GM19328 (cell line): ENCODE data around the gene CREB5.
"Not testable (repeated sequence)": the region's sequence is repeated elsewhere in the genome, so short reads cannot be mapped to it uniquely, and the experiment has no call there.

Experiments used
- ATAC-seq: cut with Tn5 transposase; IDR thresholded peaks from one replicate; pipeline ENCODE4 v1.9.1; 2021; ENCODE audit warnings: mild to moderate bottlenecking, moderate library complexity; ENCODE audit not compliant: unreplicated experiment

The CREB5 gene

DNA sequence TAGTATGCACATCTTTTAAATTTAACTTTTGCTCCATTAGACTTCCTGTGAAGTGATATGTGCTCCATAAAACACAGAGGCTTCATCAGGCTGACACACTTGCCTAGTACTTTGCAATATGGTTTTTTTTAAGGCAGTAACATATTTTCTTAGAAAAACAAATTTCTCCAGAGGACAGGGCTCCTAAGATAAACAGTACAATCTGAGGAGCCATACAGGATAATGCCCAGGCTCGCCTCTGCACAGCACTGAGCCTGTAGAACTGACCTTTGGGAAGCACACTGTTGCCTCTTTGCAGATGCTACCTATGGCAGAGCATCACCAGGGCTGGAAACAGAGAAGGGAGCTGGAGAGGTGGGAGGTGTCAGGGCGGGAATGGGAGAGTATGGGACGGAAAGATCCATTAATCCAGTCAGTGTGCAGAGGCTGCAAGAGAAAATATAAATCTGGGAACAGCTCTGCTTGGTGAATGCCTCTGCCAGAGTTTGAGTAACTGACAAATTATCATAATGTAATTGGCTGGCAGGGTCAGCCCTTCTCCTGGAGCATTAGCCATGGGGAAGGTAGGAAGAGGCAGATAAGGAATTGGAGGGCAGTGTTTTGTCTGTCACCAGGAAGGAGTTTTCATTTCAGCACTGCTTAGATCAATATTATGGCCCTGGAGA is 132.3 kb downstream of the CREB5 start:
- no peak for ATAC-seq

DNA sequence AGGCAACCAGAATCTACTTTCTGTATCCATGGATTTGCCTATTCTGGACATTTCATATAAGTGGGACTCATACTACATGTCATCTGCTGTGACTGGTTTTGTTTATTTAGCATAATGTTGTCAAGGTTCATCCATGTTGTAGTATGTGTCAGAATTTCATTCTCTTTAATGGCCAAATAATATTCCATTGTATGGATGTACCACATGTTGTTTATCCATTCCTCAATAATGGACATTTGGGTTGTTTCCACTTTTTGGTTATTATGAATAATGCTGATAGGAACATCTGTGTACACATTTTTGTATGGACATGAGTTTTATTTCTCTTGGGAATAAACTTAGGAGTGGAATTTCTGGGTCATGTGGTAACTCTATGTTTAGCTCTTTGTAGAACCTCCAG is 133.7 kb downstream of the CREB5 start:
- ATAC-seq, result no peak

DNA sequence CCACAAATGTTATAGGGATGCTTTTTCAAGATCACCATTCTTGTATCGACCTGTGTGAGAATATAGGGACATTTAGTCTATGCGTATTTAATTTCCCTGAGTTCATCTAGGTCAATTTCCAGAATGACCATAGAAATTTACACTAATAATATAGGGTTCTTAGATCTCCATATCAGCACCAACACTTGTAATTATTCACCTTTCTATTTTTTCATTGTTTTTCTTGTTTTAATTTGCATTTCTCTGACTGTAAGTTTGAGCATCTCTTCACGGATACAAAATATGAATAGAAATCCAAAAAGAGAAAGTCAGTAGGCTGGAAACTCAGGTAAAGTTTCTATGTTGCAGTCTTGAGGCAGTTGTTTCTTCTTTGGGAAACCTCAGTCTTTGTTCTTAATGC is 134.8 kb downstream of the CREB5 start:
- no peak for ATAC-seq

DNA sequence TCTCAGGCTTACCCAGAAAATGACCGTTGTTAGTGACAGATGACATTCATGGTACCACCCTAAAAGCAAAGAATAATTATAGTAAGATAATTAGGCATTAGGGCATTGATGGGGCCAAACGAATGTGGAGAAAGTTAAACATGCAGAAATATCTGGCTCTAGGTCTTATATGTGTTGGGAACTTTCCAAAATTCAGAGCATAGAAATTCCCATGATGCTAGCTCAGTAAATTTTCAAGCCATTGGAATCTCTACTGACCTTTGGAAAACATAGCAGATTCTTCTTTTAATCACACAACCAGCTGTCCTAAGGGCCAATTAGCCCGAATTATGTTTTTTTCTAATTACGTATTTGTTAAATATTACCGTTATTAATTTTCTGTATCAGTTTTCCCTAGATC is 136.1 kb downstream of the CREB5 start:
- no peak for ATAC-seq

DNA sequence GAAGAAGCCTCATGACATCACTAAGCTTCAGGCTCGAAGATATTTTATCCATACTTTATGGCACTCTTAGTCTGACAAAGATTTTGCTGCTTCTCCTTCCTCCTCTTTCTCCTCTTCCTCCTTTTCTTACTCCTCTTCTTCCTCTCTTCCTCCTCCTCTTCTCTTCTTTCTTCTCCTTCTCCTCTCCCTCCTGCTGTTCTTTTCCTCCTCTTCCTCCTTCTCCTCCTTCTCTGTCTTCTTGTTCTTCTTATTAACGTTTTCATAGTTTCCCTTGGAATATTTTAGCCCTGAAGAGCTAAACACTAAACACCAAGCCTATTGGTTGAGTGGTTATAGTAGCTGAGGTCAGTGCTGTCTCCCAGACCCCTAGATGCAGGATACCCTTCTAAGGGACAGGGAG is 137.7 kb downstream of the CREB5 start:
- ATAC-seq, result no peak

DNA sequence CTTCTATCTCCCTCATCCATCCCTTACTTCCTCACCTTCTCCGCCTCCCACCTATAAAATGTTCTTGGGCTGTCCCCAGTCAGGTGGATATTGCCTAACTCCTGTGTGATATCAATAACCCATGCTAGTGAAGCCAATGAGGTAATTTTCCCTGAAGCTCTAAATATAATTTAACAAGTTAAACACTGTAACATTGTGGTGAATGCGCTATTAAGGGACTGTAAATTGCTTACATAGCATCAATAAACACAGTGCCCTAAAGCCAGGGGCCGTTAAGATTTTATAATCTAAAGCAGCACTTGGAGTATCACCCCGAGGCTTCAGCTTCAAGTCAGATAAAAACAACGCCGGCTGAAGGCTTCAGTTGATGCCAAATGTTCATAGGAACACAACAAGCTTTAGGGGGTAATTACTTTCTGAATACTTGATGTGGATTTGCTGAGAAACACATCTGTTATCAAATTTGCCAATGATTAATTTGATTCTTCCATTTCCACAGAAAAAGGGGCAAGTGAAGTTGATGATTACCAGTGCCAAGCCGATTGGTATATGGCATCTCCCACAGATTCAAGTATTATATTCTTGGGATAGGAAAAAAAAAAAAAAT is 138.4 kb downstream of the CREB5 start:
- ATAC-seq, result no peak

DNA sequence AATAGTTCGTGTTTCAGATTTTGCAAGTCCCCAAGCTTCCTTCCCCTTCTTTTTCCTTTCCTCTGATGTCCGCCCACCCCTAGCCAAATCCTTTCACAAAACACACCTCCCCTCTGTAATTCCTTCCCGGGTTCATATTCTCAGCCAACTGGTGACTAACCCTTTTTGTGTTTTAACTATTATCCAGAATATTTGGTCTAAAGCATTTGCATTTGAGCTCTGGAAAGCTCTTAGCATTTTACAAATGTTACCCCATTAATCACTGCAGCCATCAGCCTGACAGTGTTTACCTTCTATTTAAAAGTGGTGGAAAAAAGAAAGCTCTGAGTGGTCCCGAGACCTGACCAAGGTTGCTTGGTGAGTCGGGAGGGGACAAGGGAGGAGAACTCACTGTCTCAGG is 139.0 kb downstream of the CREB5 start:
- ATAC-seq, result no peak

DNA sequence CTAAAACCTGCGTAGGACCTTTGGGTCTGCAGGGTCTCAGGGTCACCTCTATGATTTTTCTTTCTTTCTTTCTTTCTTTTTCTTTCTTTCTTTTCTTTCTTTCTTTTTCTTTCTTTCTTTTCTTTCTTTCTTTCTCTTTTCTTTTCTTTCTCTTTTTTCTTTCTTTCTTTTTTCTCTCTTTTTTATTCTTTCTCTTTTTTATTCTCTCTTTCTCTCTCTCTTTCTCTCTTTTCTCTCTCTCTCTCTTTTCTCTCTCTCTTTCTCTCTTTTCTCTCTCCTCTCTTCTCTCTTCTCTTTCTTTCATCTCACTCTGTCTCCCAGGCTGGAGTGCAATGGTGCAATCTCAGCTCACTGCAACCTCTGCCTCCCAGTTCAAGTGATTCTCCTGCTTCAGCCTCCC is 139.4 kb downstream of the CREB5 start:
- ATAC-seq, result not testable (repeated sequence)

DNA sequence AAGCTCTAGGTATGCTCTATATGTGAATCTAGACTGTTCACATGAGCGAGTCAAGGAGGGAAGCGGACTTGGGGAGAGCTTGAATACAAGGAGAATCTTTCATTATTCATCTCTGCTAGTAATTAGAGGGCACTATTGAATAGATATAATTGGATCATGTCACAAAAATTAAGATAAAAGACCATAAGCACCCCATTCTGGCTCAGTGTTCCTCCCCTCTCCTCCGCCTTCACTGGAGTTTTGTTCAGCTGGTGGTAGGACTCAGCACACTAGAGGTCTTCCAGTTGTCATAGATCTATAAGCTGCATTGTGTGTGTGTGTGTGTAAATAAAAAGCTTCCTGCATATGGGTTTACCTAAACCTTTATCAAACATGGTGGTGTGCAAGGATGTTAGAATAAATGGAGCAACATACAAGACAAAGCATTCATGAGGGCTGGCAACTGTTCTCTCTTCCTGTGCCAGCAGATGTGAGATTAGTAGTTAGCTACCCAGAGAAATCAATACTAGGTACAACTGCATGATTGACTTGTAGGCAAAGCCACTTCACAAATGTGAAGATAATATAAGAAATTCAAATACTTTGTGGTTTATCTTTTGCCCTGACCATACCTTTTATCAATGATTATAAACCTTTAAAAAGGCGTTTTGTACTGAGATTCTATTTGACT is 142.6 kb downstream of the CREB5 start:
- ATAC-seq, result no peak

DNA sequence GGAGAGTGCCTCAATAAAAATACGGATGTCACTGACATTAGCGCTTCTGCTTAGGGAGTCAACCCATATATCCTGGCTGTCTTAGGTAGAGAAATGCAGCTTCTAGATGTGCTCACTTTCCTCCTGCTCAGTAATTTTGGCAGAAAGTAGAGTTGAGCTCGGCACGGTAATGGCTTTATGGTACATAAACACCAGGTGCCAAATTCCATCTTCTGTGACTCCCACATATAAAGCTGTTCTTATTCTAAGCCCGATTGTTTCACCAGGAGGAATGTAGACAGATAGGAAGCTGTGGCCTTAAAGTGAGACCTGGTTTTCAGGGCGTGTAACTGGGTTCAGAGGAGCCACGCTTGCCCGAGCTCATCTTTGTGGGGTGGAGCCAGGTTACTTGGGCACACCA is 143.7 kb downstream of the CREB5 start:
- no peak for ATAC-seq

DNA sequence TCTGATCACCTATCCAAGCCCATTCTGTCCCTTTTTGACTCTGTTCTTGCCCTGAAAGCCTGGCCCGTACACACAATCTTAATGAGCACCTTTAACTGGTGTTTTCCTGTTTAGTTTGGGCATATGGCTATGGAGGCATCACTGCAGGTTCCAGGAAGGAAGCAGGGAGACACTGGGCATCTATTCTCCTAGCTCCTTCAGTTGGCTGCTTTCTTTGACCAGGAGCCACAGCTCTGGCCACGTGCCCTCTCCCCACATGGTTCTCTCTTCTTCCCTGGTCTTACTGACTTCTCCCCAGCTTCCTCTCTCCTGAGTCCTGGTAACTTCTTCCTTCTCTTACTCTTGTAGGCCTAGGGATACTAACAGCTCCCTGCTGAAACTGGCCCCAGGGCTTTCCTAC is 144.4 kb downstream of the CREB5 start:
- no peak for ATAC-seq

DNA sequence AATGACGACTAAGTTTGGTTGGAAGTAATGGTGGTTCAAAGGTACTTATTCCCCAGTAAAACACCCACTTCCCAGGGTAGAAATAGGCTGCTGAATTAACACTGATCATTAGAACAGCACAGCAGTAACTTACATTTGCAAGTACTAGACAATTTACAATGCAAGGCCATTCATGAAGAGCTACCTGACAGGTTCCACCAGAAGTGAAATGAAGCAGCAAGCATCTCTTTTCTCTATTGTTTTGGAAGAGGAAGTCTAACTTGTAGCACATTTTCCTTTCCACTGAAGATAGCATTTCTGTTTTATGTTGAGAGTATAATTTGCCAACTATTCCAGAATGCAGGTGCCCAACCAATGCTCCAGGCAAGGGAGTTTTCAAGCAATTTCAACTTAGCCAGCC is 145.9 kb downstream of the CREB5 start:
- ATAC-seq, result no peak

DNA sequence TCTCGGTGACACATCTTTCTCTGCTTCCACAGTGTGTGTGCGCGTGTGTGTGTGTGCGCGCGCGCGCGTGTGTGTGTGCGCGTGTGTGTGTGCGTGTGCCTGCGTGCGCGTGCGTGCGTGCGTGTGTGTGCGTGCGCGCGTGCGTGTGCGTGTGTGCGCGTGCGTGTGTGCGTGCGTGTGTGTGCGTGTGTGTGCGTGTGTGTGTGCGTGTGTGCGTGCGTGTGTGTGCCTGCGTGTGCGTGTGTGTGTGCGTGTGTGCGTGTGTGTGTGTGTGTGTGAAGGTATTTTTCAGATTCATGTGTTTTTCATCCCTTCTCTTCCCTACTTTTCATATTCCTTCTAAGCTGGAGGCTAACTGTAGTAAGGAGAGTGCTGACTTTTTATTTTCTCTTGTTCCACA is 148.4 kb downstream of the CREB5 start:
- no peak for ATAC-seq

DNA sequence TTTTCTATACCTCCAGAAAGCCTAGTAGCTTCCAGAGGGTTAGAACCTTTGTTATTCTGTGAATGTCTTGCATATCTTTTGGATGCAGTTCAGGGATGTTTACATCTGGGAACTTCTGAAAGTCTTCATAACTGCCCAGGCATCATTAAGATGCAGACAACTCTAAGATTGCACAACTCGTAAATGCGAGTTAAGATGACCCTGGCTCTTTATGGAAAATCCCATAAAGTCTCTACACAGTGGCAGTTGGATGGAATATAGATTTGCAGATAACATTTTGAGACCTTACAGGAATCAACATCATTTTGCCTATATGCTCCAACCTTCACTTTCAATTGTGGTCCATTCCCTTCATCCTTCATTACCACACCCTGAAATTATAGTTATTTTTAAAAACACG is 151.7 kb downstream of the CREB5 start:
- ATAC-seq, result no peak

DNA sequence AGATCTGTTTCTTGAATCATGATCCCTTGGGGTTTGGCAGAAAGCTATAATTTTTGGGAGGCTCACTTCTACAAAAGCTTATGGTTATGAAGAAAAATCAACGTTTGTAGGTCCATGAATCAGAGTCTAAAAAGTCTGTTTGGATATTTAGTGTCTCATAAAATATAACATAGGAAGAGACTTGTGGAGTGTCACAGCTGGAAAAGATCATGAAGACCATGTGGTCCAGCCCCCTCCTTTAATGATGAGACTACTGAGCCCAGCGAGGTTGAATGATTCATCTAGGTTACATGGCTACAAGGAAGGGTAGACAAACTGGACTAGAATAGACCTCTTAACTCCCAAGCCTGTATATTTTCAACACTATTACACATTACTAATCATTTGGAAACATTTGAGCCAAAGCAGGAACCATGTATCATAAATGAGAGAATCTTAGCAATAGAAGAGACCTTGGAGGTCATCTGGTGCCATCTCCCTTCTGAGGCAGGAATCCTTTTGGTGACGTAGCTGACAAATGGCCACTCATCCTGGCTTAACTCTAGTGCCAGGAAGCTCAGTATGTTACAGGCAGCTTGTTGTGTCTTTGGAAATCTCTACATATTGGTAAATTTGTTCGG is 152.5 kb downstream of the CREB5 start:
- ATAC-seq, result no peak

DNA sequence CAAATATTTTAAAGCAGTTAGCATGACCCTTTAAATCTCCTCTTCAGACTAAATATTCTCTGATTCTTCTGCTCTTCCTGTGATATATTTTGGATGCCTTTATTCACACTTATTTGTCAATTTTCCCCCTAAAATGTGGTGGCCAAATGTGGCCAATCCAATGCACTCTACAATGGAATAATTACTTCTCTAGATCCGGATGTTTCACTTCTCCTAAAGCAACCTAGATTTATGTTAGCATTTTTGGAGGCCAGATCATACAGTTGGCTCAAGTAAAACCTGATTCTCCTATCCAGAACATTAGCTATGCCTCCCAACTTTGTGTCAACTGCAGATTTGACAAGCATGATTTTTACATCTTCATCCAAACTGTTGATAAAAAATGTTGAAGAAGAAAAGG is 153.7 kb downstream of the CREB5 start:
- ATAC-seq, result no peak

DNA sequence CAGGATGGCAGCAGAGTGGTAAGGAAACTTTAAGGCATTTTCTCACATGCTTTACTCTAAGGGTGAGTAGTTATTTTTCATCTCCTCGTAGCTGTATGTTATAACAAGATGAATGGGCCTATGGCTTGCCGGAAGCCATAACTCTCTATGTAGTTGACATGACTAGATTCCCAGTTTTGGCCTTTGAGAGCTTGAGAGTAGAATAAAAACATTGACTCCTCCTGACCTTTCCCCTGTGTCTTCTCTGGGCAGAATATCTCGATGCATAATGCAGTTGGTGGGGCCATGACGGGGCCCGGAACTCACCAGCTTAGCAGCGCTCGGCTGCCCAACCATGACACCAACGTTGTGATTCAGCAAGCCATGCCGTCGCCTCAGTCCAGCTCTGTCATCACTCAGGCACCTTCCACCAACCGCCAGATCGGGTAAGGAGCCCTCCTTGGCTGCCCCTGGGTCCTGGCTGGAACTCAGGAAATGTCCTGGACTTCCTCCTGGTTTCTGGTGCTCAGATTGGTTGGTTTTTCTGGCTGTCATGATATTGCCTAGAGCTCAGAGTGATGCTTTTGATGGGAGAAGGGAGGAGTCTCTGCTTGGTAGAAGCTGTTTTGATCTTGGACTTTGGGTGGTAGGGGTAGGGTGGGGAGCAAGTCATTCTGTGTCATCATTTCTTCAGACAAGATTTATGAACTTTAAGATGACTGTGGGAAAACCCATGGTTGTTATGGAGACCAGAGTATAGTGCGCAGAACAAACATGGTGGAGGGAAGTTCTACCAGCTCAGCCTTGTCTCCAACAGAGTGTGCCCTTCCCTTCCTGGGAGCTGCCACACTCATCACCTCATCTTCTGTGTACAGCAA is 158.0 kb downstream of the CREB5 start:
- peak; percentile 69 for ATAC-seq

DNA sequence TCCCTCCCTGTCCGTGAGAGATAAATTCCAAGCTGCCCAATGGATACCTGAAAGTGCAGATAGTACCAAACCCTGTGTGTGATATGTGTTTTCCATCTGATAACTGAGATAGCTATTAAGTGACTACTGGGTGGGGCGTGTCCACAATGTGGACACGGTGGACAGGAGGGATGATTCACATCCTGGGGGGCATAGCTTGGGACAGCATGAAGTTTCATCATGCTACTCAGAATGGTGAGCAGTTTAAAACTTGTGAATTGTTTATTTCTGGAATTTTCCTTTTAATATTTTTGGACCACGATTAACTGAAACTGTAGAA is 158.6 kb downstream of the CREB5 start:
- no peak for ATAC-seq

DNA sequence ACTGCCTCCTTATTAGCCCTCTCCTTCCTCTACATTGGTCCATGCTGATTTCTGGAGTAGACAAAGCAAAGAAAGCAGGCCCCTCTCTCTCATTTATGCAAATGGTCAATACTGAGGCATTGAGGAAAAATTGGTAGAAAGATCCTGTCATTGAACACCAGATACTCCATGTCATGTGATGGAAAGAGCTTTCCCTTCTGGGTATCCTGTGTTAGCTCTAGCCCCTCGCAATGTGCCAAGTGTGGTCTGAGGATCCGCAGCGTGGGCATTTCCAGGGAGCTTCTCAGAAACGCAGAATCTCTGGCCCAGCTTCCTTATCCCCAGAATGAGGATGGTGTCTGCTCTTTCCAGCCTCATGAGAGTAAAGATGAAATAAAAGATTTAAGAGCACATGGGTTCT is 159.1 kb downstream of the CREB5 start:
- ATAC-seq, result no peak

DNA sequence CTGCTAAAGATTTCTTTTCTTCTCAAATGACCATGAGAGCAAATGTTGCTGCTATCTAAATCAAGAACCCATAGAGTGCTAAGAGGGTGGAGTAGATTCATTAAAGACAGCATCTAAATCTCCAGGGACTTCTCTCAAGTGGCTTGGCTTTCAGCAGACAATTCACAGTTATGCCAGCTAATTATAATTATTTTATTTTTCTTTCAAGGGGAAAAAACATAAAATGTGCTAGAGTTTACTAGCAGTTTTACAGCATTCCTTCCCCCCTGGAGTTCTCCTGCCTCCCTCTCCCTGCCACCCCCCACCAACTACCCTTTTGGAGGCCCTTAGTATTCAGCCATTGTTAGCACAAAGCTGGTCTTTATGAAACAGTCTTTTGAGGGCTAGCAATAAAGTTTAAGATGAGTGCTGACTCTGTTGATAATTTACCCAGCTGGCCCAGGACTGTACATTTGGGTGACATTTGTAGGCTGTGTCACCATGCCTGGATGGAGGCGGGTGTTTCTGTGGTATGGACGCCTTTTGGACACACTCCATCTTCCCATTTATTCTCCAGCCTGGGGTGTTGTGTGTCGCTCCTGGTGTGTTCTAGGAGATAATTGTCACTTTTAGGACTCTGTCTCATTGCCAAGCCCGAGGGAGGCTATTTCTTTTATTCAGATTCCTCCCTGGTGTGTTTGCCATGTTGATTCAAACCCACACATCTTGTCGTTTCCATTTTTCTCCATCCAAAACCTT is 160.2 kb downstream of the CREB5 start:
- no peak for ATAC-seq
